HG03460 (cell line): ENCODE results near the gene AOAH.
"Not testable (repeated sequence)": the region's sequence is repeated elsewhere in the genome, so short reads cannot be mapped to it uniquely, and the experiment has no call there.

Experiments used
- ATAC-seq: cut with Tn5 transposase; IDR thresholded peaks from one replicate; pipeline ENCODE4 v1.9.1; 2021; ENCODE audit not compliant: unreplicated experiment

Gene AOAH

GRCh38 chr7:36703860-36704259, 20.4 kb downstream of the AOAH start:
- ATAC-seq: not testable (repeated sequence)

- no peak for ATAC-seq
Measured at GRCh38 chr7:36692456-36692855, 31.8 kb downstream of the AOAH start.

DNA sequence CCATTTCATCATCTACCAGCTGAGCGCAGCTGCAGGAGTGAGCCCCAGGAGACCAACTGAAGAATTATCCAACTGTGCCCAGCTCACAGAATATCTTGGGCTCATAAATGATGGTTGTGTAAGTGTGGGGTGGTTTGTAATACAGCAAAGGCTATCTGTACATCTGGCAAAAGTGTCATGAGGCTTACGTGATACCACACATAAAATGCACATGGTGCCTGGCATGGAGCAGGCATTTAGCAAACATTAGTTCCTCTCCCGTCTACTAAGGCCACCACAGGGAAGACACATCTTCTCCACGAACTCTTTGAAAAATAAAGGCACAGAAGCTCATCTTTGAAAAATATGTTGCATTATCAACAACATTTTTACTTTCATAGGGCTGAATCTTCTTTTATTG, 32.3 kb downstream of the AOAH start:
- ATAC-seq: no peak

GRCh38 chr7:36690514-36691187, 33.6 kb downstream of the AOAH start:
- no peak for ATAC-seq

DNA sequence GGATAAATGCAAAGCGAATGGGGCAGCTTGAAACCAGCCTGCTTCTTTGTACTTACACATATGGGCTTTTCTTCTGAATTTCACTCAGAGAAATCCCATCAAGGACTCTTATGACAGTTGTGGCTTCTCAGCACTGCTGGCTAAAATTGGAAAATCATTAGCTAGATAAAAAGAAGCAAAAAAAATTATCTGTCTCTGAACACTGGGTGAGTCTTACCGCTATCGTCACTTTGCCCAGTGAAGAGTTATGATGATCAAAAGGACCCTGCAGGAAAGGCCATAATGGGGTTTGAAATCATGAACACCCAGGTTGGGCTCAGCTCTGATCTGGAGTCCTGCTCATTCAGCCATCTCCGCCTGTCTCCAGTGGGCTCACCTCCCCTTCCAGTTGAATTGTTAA, 34.3 kb downstream of the AOAH start:
- no peak for ATAC-seq

DNA sequence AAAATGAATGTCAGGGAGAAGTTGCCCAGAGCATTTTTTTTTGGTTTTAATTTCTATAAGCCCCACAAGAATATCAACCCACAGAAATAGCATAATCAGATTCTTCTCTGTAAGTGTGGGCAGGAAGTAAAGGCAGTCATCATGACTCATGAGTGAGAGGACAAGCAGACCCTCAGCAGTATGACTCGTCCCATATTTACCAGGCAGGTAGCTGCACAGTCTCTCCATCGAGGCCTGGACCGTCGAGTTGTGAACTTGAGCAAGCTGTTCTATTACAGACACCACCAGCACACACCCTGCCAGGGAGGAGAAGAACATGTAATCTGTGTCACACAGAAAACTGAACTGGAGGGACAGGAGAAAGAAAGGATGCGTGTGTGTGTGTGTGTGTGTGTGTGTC, 37.8 kb downstream of the AOAH start:
- ATAC-seq: no peak

DNA sequence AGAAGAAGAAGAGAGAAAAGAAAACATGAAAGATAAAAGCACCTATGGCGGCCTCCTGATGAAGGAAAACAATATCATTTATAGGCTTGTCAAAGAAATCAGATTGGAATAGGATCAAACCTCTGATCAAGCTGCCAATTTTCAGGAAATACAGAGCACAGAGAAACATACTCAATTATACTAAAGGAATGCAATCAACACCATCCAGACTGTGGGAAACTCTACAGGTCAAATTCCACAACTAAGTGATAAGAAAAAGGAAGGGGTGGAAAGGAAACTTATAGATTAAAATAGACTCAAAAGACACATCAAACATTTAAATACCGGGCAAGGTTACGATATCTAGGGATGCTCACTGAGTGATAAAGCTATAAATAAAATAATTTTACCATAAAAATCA, 39.3 kb downstream of the AOAH start:
- ATAC-seq: no peak

DNA sequence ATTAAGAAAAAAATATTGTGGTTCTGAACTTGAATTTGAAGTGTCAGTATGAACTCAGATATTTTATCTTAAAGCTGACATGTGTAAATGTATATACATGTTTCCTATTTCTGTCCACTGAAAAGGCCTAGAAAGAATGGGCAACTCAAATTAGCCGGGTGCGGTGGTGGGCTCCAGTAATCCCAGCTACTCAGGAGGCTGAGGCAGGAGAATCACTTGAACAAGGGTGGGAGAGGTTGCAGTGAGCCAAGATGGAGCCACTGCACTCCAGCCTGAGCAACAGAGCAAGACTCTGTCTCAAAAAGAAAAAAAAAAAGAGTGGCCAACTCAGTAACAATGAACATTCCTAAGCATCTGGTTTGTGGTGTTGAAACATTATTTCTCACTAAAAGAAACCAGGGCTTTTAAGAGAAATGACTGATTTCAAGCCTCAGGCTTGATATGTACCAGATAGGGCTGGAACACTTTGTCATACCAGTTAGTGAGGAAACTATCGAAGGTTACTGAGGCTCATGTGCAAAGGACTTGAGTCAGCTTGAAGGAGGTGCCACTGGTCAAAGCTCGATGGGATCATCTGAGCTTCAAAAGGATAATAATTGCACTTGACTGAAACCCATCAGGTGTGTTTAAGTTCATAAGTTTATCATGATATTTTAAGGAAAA, 40.5 kb downstream of the AOAH start:
- ATAC-seq: no peak

DNA sequence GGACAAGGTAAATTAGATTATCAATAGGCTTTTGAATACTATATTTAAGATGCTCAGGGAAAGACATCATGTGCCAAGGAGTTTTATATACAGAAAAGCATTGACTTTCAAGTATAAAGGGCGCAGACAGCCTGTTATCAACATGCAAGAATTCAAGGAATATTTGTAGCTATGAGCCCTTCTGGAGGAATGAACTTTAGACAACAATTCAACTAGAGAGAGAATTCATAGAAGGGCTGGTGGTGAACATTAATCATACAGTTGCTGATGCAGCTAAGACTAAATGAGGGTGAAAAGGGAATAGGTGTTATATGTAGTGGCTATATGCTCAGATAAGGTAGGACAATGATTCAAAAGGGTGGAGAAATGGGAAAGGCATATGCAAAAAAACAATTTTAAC, 41.2 kb downstream of the AOAH start:
- ATAC-seq: no peak

- ATAC-seq: no peak
Measured at GRCh38 chr7:36682102-36682501, 42.2 kb downstream of the AOAH start.

DNA sequence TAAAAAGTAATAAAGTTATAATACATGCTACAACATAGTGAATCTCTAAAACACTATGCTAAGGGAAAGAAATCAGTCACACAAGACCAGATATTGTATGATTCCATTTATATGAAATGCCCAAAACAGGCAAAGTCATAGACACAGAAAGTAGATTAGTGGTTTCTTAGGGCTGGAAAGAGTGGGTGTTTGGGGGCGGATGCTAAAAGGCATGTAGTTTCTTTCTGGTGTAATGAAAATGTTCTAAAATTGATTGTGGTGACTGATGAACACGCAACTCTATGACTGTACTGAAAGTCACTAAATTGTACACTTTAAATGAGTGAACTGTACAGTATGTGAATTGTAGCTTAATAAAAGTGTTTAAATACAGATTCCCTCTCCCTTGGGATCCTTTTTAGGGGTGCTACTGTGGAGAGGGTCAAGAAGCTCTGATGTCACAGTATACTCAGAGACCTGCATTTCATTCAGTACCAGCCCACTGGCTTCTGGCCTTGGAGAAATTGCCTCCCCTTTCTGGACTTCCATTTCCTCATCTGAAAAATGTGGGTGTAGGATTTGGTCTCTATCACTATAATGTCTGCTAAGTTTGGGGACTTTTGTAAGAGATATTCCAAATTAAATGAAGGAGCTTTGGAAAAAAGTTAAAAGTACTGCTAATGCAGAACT, 46.4 kb downstream of the AOAH start:
- ATAC-seq: no peak

DNA sequence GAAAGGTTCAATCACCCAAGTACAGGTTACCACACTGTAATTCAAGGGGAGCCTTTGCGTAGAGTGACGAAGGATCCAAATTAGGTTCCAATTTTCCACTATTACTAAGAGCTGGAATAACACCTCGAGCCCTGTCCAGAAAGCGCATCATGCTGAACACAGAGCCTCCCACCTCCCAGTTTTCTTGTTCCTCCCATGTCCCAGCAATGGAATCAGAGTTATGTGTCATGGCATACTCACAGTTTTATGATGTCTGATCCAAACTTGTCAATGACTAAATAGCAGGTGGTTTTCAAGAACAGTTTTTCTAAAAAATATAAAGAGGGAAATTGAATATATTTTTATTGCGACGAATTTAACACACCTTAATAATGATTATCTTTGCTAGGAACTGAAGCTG, 50.6 kb downstream of the AOAH start:
- ATAC-seq: no peak

- no peak for ATAC-seq
Measured at GRCh38 chr7:36671432-36671829, 52.9 kb downstream of the AOAH start.

DNA sequence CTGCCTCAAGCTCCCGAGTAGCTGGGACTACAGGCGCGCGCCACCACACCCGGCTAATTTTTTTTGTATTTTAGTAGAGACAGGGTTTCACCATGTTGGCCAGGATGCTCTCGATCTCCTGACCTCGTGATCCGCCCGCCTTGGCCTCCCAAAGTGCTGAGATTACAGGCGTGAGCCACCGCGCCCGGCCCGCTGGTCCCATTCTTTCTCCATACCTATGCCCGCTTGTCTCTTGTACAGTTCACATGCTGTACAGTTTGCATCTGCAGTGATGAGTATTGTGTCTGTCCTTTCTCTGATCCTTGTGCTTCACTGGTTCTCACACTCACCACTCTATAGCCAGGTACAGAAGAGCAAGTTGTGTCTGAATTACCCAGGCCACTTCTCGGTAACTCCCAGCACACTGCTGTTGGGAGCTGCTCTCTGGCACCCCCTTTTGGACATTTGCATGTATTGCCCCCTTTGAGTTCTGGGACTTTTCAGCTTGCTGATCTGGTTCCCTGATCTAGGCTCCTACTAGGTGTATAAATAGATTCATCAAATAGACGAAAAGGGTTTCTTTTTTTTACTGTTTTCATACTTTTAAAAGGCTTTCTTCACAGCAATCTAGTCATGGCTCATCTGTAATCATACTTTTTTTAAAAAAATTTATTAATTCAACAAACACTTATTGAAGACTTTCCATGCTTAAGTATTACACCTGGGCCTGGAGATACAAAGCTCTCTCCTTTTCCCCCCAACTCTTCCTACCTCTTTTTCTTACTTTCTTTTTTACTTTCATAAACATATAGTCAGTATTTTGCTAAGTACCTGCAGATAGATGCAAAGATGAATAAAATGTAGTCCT, 53.5 kb downstream of the AOAH start:
- no peak for ATAC-seq

DNA sequence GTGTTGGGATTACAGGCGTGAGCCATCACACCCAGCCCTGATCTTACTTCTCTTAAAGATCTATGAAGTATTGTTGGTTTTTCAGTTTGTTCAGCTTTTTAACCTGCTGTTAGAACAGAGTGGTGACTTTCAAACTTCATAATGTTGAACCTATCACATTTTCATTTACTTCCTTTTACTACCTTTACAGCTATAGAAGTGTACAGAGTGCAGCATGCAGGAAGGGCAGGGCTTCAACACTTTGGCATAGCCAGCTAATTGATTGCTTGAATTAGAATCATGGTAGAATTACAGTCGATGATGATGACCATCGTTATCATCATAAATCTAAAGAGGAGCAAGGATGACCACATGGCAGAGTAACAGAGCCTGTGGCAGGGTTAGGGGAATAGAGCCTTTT, 55.5 kb downstream of the AOAH start:
- ATAC-seq: no peak

DNA sequence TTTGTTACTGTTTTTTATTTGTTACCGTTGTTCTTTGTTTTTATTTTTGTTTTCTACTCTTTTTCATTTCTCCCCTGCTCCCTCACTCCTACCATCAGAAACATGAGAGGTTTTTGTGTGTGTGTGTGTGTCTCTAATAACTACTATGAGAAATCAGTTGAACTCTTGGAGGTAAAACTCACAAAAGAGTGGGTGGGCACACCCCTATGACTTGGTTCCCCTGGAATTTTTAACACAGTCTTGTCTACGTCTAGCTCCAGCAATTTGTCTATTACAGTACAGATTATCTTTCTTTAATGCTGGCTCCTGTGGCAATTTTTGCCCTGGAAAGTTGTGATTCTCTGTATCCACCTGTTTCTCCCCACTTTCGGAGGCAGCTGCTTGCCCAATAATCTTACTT, 56.2 kb downstream of the AOAH start:
- no peak for ATAC-seq

DNA sequence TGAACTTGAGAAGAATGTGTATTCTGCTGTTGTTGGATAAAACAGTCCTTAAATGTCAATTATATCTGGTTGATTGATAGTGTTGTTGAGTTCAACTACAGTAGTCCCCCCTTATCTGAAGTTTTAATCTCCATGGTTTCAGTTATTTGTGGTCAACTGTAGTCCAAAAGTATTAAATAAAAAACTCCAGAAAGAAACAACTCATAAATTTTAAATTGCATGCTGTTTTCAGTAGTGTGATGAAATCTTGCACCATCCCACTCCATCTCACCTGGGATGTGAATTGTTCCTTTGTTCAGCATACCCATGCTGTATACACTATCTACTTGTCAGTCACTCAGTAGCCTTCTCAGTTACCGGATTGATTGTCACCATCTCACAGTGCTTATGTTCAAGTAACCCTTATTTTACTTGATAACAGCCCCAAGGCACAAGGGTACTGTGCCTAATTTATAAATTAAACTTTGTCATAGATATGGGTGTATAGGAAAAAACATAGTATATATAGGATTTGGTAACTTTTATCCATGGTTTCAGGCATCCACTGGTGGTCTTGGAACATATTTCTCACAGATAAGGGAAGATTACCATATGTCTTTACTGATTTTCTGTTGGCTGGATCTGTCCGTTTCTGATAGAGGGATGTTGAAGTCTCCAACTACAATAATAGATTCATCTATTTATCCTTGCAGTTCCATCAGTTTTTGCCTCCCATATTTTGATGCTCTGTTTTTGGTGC, 57.1 kb downstream of the AOAH start:
- no peak for ATAC-seq

DNA sequence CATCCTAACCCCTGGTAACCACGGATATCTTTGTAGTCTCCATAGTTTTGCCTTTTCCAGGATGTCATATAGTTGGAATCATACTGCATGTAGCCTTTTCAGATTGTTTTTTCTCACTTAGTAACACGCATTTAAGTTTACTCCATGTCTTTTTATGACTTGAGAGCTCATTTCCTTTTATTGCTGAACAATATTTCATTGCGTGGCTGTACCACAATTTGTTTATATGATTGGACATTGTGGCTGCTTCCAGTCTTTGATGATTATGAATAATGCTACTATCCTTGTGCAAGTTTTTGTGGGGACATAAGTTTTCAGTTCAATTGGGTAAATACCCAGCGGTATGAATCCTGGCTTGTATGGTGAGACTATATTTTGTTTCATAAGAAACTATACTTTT, 60.8 kb downstream of the AOAH start:
- ATAC-seq: no peak

GRCh38 chr7:36661135-36661840, 63.0 kb downstream of the AOAH start:
- no peak for ATAC-seq

DNA sequence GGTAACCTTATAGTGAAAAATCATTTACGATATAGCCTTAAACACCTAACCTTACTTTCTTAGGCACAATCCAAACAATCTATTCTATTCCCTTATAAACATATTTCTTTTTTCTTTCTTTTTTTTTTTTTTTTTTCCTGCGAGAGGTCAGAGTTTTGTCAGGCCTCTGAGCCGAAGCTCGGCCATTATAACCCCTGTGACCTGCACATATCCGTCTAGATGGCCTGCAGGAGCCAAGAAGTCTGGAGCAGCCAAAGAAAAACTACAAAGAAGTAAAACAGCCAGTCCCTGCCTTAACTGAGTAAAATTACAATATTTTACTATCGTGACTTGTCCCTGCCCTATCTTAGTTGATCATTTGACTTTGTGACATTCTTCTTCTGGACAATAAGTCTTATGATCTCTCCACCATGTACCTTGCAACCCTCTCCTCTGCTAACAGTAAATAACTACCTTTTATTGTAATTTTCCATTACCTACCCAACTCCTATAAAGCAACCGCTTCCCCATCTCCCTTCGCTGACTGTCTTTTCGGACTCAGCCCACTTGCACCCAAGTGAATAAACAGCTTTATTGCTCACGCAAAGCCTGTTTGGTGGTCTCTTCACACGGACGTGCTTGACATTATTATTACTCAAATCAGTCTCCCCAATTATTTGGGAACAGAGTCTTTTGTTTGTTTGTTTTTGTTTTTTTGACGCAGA, 64.5 kb downstream of the AOAH start:
- no peak for ATAC-seq
